Peyer's patch (tissue), 4 donors: ENCODE results near the gene TRAPPC12. TPM values are rescaled to one million over a fixed set of nuclear protein-coding genes. Genes with fewer than 3 reads are reported as not detected.
"Not testable (repeated sequence)": the region's sequence is repeated elsewhere in the genome, so short reads cannot be mapped to it uniquely, and the experiment has no call there.

Source experiments
- DNase-seq, 3 donors: peaks; one replicate each; pipeline ENCODE4 v3.0.0-alpha.2; 2017 to 2019
- H3K27ac ChIP-seq, 4 donors: fragments of 200-600 bp; sonication (generic); one replicate each; pipeline ENCODE4 v1.5.1; 2016 to 2019
- H3K27me3 ChIP-seq, 2 donors: fragments of 200-600 bp; sonication (generic); one replicate each; pipeline ENCODE4 v1.5.1; 2019
- H3K36me3 ChIP-seq, 3 donors: fragments of 200-600 bp; sonication (generic); one replicate each; pipeline ENCODE4 v1.5.1; 2016 to 2019
- H3K4me1 ChIP-seq, 4 donors: fragments of 200-600 bp; sonication (generic); one replicate each; pipeline ENCODE4 v1.5.1; 2016 to 2019
- H3K4me3 ChIP-seq, 4 donors: fragments of 200-600 bp; sonication (generic); 1 replicate in 3 of 4; 2 replicates in 1 of 4; pipeline ENCODE4 v1.5.1; 2016 to 2019; ENCODE audit warnings: mild to moderate bottlenecking in 1 of 4
- H3K9me3 ChIP-seq, 4 donors: fragments of 200-600 bp; sonication (generic); one replicate each; pipeline ENCODE4 v1.5.1; 2016 to 2019; ENCODE audit warnings: mild to moderate bottlenecking in 1 of 4
- CTCF ChIP-seq, 6 experiments: fragments of 450-650 bp in 4 of 6; fragments of 200-600 bp in 2 of 6; sonication (generic) in 1 of 6; IDR thresholded peaks; one replicate each; pipeline ENCODE4 v1.5.1; 2017 to 2019; ENCODE audit warnings: antibody characterized with exemption in 6 of 6, mild to moderate bottlenecking in 3 of 6, moderate library complexity in 1 of 6
- POLR2A ChIP-seq, 2 donors: fragments of 450-650 bp; IDR thresholded peaks; one replicate each; pipeline ENCODE4 v1.5.1; 2017; ENCODE audit warnings: antibody characterized with exemption in 2 of 2, mild to moderate bottlenecking in 2 of 2, moderate library complexity in 2 of 2
- total RNA-seq, 4 donors: library from RNA; depleted of rRNA; stranded (reverse); fragments of >200 nt; gene quantifications; one replicate each; pipeline ENCODE4 v1.1.0, GENCODE V29; 2016

TRAPPC12 gene
- total RNA-seq, 4 donors from 2014 or later, result 122 to 191 (median 158) TPM

- Histone ChIP-seq H3K4me3 (no peak overlapping the region), H3K36me3 (peaks cover 0 to 53% (median 0%) of the 10 kb centered on the region in 3 donors), H3K27me3 (no peaks in the 10 kb centered on the region), H3K27ac (no peak overlapping the region), H3K9me3 (no peaks in the 10 kb centered on the region), H3K4me1 (no peaks in the 10 kb centered on the region)
- TF ChIP-seq CTCF (IDR thresholded peaks at IDR 0.05) (no peak), POLR2A (IDR thresholded peaks at IDR 0.05) (no peak)
- no peak for DNase-seq
Measured at GRCh38 chr2:3443506-3444084, 64.1 kb downstream of the TRAPPC12 start.

GRCh38 chr2:3445891-3446290 lies 66.4 kb downstream of the TRAPPC12 start:
- Histone ChIP-seq H3K27ac (no peak overlapping the region), H3K36me3 (peaks cover 0 to 64% (median 0%) of the 10 kb centered on the region in 3 donors), H3K4me1 (no peaks in the 10 kb centered on the region), H3K27me3 (no peaks in the 10 kb centered on the region), H3K9me3 (no peaks in the 10 kb centered on the region), H3K4me3 (no peak overlapping the region)
- TF ChIP-seq CTCF (IDR thresholded peaks at IDR 0.05), result no peak
- TF ChIP-seq POLR2A (IDR thresholded peaks at IDR 0.05), result no peak
- DNase-seq, result no peak

- Histone ChIP-seq H3K36me3 (peaks cover 0 to 69% (median 0%) of the 10 kb centered on the region in 3 donors), H3K27ac (no peak overlapping the region)
- TF ChIP-seq CTCF (IDR thresholded peaks at IDR 0.05) (no peak), POLR2A (IDR thresholded peaks at IDR 0.05) (no peak)
Measured at GRCh38 chr2:3446381-3446780, 66.9 kb downstream of the TRAPPC12 start.

GRCh38 chr2:3447186-3447585 lies 67.7 kb downstream of the TRAPPC12 start:
- not testable (repeated sequence) for H3K4me1 ChIP-seq, H3K9me3 ChIP-seq, H3K27ac ChIP-seq, H3K4me3 ChIP-seq, H3K27me3 ChIP-seq, DNase-seq
- peaks cover 0 to 70% (median 0%) of the 10 kb centered on the region in 3 donors for H3K36me3 ChIP-seq

More at GRCh38 chr2:3446381-3446780, 66.9 kb downstream of the TRAPPC12 start:
- H3K4me3 ChIP-seq, result no peak overlapping the region
- no peaks in the 10 kb centered on the region for H3K27me3 ChIP-seq
- no peaks in the 10 kb centered on the region for H3K9me3 ChIP-seq
- DNase-seq, result no peak
- H3K4me1 ChIP-seq, result no peaks in the 10 kb centered on the region

GRCh38 chr2:3447789-3448317 lies 68.4 kb downstream of the TRAPPC12 start:
- no peak for TF ChIP-seq POLR2A (IDR thresholded peaks at IDR 0.05)
- Histone ChIP-seq H3K27me3 (no peaks in the 10 kb centered on the region), H3K27ac (no peak overlapping the region), H3K9me3 (no peaks in the 10 kb centered on the region), H3K4me1 (no peaks in the 10 kb centered on the region), H3K36me3 (peaks cover 0 to 70% (median 0%) of the 10 kb centered on the region in 3 donors), H3K4me3 (no peak overlapping the region)
- DNase-seq, result no peak

GRCh38 chr2:3448441-3448911 lies 69.0 kb downstream of the TRAPPC12 start:
- not testable (repeated sequence) for H3K4me1 ChIP-seq, DNase-seq, H3K27me3 ChIP-seq, H3K4me3 ChIP-seq, H3K9me3 ChIP-seq, H3K27ac ChIP-seq
- peaks cover 0 to 70% (median 0%) of the 10 kb centered on the region in 3 donors for H3K36me3 ChIP-seq

- no peaks in the 10 kb centered on the region for H3K9me3 ChIP-seq
- H3K4me3 ChIP-seq, result no peak overlapping the region
- H3K4me1 ChIP-seq, result no peaks in the 10 kb centered on the region
- no peak overlapping the region for H3K27ac ChIP-seq
- no peak for TF ChIP-seq POLR2A (IDR thresholded peaks at IDR 0.05)
- no peak for TF ChIP-seq CTCF (IDR thresholded peaks at IDR 0.05)
- peaks cover 0 to 65% (median 0%) of the 10 kb centered on the region in 3 donors for H3K36me3 ChIP-seq
- no peak for DNase-seq
- no peaks in the 10 kb centered on the region for H3K27me3 ChIP-seq
Measured at GRCh38 chr2:3449086-3449485, 69.6 kb downstream of the TRAPPC12 start.
